Loucy (cell line): ENCODE measurements around the gene RAB6A.

Experiments
- H2AFZ ChIP-seq: fragments of 200-600 bp; sonication (generic); 2 replicates; pipeline ENCODE4 v1.6.0; 2016; ENCODE audit warnings: antibody characterized with exemption, mild to moderate bottlenecking, low read length, moderate library complexity
- H3F3A ChIP-seq: fragments of 200-600 bp; 2 replicates; pipeline ENCODE4 v1.6.0; 2016; ENCODE audit warnings: antibody characterized with exemption, low read depth, mild to moderate bottlenecking
- H3K27me3 ChIP-seq: fragments of 200-600 bp; sonication (generic); 2 replicates; pipeline ENCODE4 v1.6.1; 2014; ENCODE audit warnings: low read length, mild to moderate bottlenecking; ENCODE audit not compliant: insufficient read depth, poor library complexity, severe bottlenecking
- H3K36me3 ChIP-seq: fragments of 200-600 bp; sonication (generic); 2 replicates; pipeline ENCODE4 v1.6.1; 2016; ENCODE audit warnings: low read length; ENCODE audit not compliant: insufficient read depth
- H3K4me1 ChIP-seq: fragments of 200-600 bp; sonication (generic); 2 replicates; pipeline ENCODE4 v1.5.1; 2014; ENCODE audit warnings: low read length, mild to moderate bottlenecking; ENCODE audit not compliant: insufficient read depth, poor library complexity, severe bottlenecking
- H3K4me2 ChIP-seq: fragments of 200-600 bp; sonication (generic); 2 replicates; pipeline ENCODE4 v1.6.0; 2014; ENCODE audit warnings: antibody characterized with exemption, low read length, low read depth, mild to moderate bottlenecking; ENCODE audit not compliant: poor library complexity, severe bottlenecking
- H3K4me3 ChIP-seq: fragments of 200-600 bp; sonication (generic); 2 replicates; pipeline ENCODE4 v1.5.1; 2014; ENCODE audit warnings: low read length, mild to moderate bottlenecking, mixed read lengths; ENCODE audit not compliant: poor library complexity, severe bottlenecking
- H3K79me2 ChIP-seq: fragments of 200-600 bp; sonication (generic); 2 replicates; pipeline ENCODE4 v1.6.1; 2014; ENCODE audit warnings: low read length; ENCODE audit not compliant: insufficient read depth
- H3K9ac ChIP-seq: fragments of 200-600 bp; sonication (generic); 2 replicates; pipeline ENCODE4 v1.6.0; 2014; ENCODE audit warnings: mild to moderate bottlenecking, low read depth, low read length, moderate library complexity; ENCODE audit not compliant: poor library complexity, severe bottlenecking
- H3K9me2 ChIP-seq: fragments of 200-600 bp; sonication (generic); replicated peaks from 2 replicates; pipeline ENCODE4 v1.6.1; 2016; ENCODE audit warnings: low read depth, low read length, mixed read lengths
- H3K9me3 ChIP-seq: fragments of 200-600 bp; sonication (generic); 2 replicates; pipeline ENCODE4 v1.6.1; 2014; ENCODE audit warnings: mild to moderate bottlenecking, antibody characterized with exemption, low read length, low read depth; ENCODE audit not compliant: insufficient read depth
- H4K20me1 ChIP-seq: fragments of 200-600 bp; sonication (generic); 2 replicates; pipeline ENCODE4 v1.6.0; 2014; ENCODE audit warnings: antibody characterized with exemption, low read length, mild to moderate bottlenecking; ENCODE audit not compliant: insufficient read depth, poor library complexity, severe bottlenecking
- EZH2phosphoT487 ChIP-seq: fragments of 200-600 bp; IDR thresholded peaks from 2 replicates; pipeline ENCODE4 v1.6.1; 2018; ENCODE audit warnings: antibody characterized with exemption, mild to moderate bottlenecking, moderate library complexity, borderline replicate concordance
- TF ChIP-seq, protein P1 (sequence below): fragments of 200-600 bp; sonication (generic); conservative IDR thresholded peaks from 2 replicates; pipeline ENCODE4 v1.5.1; 2014; ENCODE audit warnings: mild to moderate bottlenecking, antibody characterized with exemption, low read length

Gene RAB6A

DNA sequence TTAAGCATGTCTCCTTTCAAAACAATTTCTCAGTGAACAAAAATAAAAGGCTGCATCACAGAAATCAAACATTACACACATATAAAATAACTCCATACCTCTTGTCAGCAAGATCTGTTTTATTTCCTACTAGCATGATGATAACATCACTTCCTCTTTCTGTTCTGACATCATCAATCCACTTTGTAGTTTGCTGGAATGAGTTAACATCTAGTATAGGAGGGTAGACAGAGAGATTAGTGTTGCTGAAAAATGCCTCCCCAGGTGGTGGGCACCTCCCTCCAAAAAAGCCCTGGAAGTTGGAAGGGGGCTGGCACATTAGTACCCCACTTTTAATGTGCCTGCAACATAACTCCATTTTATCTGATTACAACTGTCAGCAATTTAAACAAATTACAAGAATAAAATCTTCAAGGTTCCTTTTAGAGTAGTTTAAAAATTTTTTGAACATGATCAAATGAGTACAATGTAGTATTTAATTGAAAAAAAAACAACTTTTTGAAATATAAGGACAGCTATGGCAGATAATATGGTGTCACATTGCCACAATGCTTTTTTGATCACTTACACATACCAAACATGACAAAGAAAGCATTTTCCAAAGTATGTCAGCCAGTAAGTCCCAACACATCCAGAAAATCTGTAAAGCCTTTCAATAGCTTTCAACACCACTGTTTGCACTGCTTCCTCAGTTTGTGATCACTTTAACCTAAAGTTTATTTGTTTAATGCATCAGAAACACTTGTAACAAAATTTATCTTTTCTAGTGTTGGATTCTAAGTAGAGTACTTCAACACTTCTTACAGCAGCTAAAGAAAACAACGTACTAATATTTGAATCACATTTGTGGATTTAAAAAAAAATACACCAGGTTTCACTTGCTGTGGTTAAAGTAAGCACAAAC is 44.5 kb downstream of the RAB6A start:
- peaks cover 4% of the 10 kb centered on the region; the same call in 1 of the 2 replicates for H3K79me2 ChIP-seq
- no peaks in the 10 kb centered on the region for H3K9me2 ChIP-seq
- peaks cover 9% of the 10 kb centered on the region for H3K4me1 ChIP-seq
- H3F3A ChIP-seq = no peaks in the 10 kb centered on the region
- TF ChIP-seq, protein P1, sequence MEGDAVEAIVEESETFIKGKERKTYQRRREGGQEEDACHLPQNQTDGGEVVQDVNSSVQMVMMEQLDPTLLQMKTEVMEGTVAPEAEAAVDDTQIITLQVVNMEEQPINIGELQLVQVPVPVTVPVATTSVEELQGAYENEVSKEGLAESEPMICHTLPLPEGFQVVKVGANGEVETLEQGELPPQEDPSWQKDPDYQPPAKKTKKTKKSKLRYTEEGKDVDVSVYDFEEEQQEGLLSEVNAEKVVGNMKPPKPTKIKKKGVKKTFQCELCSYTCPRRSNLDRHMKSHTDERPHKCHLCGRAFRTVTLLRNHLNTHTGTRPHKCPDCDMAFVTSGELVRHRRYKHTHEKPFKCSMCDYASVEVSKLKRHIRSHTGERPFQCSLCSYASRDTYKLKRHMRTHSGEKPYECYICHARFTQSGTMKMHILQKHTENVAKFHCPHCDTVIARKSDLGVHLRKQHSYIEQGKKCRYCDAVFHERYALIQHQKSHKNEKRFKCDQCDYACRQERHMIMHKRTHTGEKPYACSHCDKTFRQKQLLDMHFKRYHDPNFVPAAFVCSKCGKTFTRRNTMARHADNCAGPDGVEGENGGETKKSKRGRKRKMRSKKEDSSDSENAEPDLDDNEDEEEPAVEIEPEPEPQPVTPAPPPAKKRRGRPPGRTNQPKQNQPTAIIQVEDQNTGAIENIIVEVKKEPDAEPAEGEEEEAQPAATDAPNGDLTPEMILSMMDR = no peak
- TF ChIP-seq EZH2phosphoT487 = no peak
- no peak overlapping the region for H3K4me3 ChIP-seq
- no peak overlapping the region for H3K9ac ChIP-seq
- H4K20me1 ChIP-seq = no peaks in the 10 kb centered on the region
- peaks cover 68% of the 10 kb centered on the region for H3K36me3 ChIP-seq
- H3K9me3 ChIP-seq = no peaks in the 10 kb centered on the region
- no peaks in the 10 kb centered on the region for H3K27me3 ChIP-seq
- no peak overlapping the region for H3K4me2 ChIP-seq
- no peak overlapping the region for H2AFZ ChIP-seq

DNA sequence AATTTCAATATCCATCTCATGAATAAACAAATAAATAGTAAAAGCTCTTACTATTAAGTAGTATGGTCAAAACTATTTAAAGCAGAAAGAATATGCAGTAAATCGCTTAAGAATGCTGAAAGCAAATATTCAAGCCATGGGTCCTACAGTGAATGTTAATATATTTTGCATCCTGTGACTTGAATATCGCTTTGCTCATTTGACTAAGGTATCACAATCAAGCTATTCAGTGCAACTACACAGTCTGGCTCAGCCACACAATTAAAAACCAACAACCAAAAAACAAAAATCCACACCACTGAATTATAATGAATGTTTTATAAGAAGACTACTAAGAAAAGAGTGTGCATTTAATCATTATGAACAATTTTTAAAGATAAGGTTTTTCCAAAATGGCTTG is 45.3 kb downstream of the RAB6A start:
- no peaks in the 10 kb centered on the region for H4K20me1 ChIP-seq

DNA sequence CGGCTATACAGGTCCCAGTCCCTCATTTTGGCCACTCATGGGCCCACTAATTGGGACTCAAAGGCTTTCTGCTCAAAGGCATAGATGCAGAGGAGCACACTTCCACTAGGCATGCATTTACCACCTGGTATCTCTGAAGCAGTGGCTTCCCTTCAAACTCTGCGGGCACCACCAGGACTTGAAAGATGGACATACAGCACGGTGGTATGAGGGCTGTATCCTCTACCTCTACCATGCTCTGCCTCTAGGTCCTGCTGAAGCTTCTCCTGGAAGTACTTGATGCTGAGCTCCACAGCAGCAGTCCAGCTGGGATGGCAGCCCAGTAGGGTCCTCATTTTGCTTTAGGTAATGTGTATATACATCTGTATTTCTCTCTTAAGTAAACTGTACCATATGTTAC is 49.9 kb downstream of the RAB6A start:
- Histone ChIP-seq H3K36me3 (peaks cover 45% of the 10 kb centered on the region), H3K27me3 (no peaks in the 10 kb centered on the region), H3K9me3 (no peaks in the 10 kb centered on the region), H3K4me2 (no peak overlapping the region), H3K9ac (no peak overlapping the region), H2AFZ (no peak overlapping the region), H3K4me1 (no peaks in the 10 kb centered on the region), H3K79me2 (no peaks in the 10 kb centered on the region), H3K4me3 (no peak overlapping the region), H3K9me2 (no peaks in the 10 kb centered on the region), H3F3A (no peaks in the 10 kb centered on the region), H4K20me1 (no peaks in the 10 kb centered on the region)
- TF ChIP-seq EZH2phosphoT487 = no peak
- TF ChIP-seq, protein P1 = no peak

More for the DNA sequence above, 45.3 kb downstream of the RAB6A start:
- H3F3A ChIP-seq = no peaks in the 10 kb centered on the region
- H3K4me1 ChIP-seq = peaks cover 9% of the 10 kb centered on the region
- no peak overlapping the region for H3K4me2 ChIP-seq
- no peak overlapping the region for H3K9ac ChIP-seq
- H3K9me2 ChIP-seq = no peaks in the 10 kb centered on the region
- no peaks in the 10 kb centered on the region for H3K27me3 ChIP-seq
- no peak overlapping the region for H3K4me3 ChIP-seq
- H3K36me3 ChIP-seq = peaks cover 69% of the 10 kb centered on the region
- no peak overlapping the region for H2AFZ ChIP-seq
- no peaks in the 10 kb centered on the region for H3K9me3 ChIP-seq
- TF ChIP-seq, protein P1 = no peak
- TF ChIP-seq EZH2phosphoT487 = no peak
- no peaks in the 10 kb centered on the region for H3K79me2 ChIP-seq
